Ectodermal cell (in vitro differentiated cells): ENCODE data around the gene VEPH1.

ENCODE experiments used
- H3K27ac ChIP-seq: 2 replicates; pipeline ENCODE4 v1.7.0; 2013; ENCODE audit warnings: mild to moderate bottlenecking, low read depth, low read length; ENCODE audit not compliant: insufficient read depth, poor library complexity, severe bottlenecking
- H3K27me3 ChIP-seq: 2 replicates; pipeline ENCODE4 v1.7.0; 2013; ENCODE audit warnings: mild to moderate bottlenecking, low read length; ENCODE audit not compliant: insufficient read depth, control insufficient read depth, poor library complexity, severe bottlenecking
- H3K36me3 ChIP-seq: one replicate; pipeline ENCODE4 v1.7.0; 2013; ENCODE audit warnings: low read length; ENCODE audit not compliant: control insufficient read depth, insufficient read depth
- H3K4me1 ChIP-seq: one replicate; pipeline ENCODE4 v1.7.0; 2013; ENCODE audit warnings: low read length; ENCODE audit not compliant: control insufficient read depth, insufficient read depth
- H3K4me3 ChIP-seq: 2 replicates; pipeline ENCODE4 v1.7.0; 2013; ENCODE audit warnings: low read depth, low read length, control low read depth; ENCODE audit not compliant: insufficient read depth
- H3K9me3 ChIP-seq: 2 replicates; pipeline ENCODE4 v1.7.0; 2013; ENCODE audit warnings: mild to moderate bottlenecking, low read length, moderate library complexity; ENCODE audit not compliant: control insufficient read depth
- WGBS, 2 experiments: methylation state at CpG; one replicate each; pipeline ENCODE4 v1.1.7; 2013; ENCODE audit warnings: missing lambda C conversion rate in 2 of 2; 5-methylcytosine and 5-hydroxymethylcytosine counted together

Gene VEPH1

DNA sequence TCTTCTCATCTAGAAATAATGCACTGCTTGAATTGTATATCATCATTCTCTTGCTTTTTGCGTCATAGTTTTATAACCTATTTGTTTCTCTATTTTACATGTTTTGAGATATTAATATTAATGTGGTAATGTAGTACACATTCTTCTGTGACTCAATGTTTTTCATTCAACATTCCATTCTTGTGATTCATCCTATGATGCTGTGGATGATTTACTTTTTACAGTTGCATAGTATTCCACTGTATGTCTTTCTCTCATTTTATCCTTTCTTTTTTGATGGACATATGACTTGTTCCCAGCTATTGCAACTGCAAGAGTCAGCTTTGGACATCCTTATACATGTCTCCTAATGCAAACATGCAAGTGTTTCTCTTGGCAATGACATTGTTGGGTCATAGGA lies 20.6 kb upstream of the VEPH1 start:
- Histone ChIP-seq H3K9me3 (peaks cover under 1% of the 10 kb centered on the region), H3K4me1 (no peaks in the 10 kb centered on the region), H3K27ac (no peak overlapping the region), H3K27me3 (no peaks in the 10 kb centered on the region), H3K36me3 (no peaks in the 10 kb centered on the region), H3K4me3 (no peak overlapping the region)
- WGBS, 2 experiments, result no CpG with 5 or more reads among the region's 1 CpG

DNA sequence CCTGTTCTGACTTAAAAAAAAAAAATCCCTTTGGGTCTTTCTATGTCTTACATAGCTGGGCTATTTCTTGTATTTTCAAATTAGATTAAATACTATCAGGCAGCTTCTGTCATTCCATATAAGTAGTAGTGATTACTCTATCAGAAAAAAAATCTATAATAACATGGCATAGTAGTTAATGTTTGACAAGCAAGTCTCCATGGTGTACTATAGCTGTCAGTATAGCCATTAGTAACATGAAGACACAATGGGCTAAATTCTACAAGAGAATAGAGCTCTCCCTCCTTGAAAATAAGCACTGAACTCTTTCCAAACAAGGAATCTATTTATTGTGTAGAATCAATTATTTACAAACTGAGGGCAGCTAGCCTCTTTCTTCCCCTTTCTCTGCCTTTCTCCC lies 19.4 kb upstream of the VEPH1 start:
- Histone ChIP-seq H3K27ac (no peak overlapping the region), H3K4me1 (no peaks in the 10 kb centered on the region), H3K27me3 (no peaks in the 10 kb centered on the region), H3K36me3 (no peaks in the 10 kb centered on the region), H3K9me3 (peaks cover 3% of the 10 kb centered on the region), H3K4me3 (no peak overlapping the region)

DNA sequence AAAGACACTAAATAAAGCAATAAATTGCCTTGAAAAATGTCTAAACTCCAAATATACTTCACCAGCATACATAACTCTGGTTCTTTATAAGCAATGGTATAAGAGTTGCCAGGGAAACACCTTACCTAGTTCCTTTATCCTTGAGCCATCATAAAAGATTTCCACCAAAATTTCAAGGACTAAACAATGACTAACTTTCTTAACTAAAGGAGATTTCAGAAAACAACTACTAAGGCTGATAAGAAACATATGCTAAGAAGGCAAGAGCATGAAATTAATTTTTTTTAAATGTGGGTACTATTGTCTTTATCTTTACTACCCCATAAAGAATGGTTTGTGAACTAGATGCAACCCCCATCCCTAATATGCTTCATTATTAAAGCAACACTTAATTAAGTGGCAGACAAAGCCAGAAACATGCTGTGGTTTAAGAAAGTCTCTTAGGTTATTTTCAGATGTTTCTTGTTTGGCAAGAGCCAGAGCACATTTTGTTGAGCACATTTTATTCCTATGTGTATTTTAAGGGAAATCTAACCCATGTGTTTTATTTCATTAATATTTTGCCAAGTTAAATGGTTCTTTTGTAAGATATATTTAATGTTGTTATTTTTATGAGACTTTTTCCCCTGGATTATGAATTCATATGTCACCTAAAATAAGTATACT lies 17.4 kb upstream of the VEPH1 start:
- Histone ChIP-seq H3K4me1 (no peaks in the 10 kb centered on the region), H3K4me3 (no peak overlapping the region), H3K27ac (no peak overlapping the region), H3K36me3 (no peaks in the 10 kb centered on the region), H3K27me3 (no peaks in the 10 kb centered on the region), H3K9me3 (peaks cover 3% of the 10 kb centered on the region)

DNA sequence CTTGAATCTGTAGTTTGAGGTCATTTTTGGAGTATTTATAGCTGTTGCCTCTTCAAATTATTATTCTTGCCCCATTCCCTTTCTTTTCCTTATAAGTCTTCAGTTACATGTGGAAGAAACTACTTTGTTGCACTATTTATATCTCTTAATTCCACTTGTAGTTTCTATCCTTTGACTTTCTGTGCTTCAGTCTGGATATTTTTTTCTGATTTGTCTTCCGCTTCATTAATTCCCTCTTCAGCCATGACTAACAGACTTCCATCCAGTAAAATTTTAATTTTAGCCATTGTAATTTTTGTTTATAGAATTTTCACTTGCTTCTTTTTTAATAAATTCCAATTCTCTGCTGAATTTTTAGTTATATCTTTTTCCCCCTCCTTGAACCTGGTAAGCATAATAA lies 15.7 kb upstream of the VEPH1 start:
- Histone ChIP-seq H3K4me1 (no peaks in the 10 kb centered on the region), H3K4me3 (no peak overlapping the region), H3K36me3 (no peaks in the 10 kb centered on the region), H3K27me3 (no peaks in the 10 kb centered on the region), H3K27ac (no peak overlapping the region), H3K9me3 (peaks cover 3% of the 10 kb centered on the region)
- whole genome bisulfite sequencing, 2 experiments, result 100% methylated on average over 1 of the region's 1 CpG; no CpG with 5 or more reads in 1 of the 2 experiments

DNA sequence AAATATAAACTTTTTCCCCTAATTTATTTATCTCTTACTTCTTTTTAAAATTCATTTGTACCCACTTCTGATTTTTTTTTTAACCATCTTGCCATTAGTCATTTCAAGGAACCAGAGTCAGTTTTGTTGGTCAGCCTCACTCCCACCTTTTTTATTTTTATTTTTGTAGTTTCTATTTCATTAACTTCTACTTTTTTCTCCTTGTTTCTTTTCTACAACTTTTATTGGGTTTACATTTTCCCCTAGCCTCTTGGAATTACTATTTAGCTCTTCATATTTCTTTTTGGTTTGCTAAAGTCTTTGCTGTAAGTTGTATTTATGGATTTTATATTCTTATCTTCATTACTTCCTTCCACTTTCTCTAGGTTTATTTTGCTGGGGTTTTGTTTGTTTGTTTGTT lies 13.7 kb upstream of the VEPH1 start:
- H3K27me3 ChIP-seq, result no peaks in the 10 kb centered on the region
- peaks cover 3% of the 10 kb centered on the region for H3K9me3 ChIP-seq
- H3K27ac ChIP-seq, result no peak overlapping the region
- H3K36me3 ChIP-seq, result no peaks in the 10 kb centered on the region
- H3K4me1 ChIP-seq, result no peaks in the 10 kb centered on the region
- H3K4me3 ChIP-seq, result no peak overlapping the region

DNA sequence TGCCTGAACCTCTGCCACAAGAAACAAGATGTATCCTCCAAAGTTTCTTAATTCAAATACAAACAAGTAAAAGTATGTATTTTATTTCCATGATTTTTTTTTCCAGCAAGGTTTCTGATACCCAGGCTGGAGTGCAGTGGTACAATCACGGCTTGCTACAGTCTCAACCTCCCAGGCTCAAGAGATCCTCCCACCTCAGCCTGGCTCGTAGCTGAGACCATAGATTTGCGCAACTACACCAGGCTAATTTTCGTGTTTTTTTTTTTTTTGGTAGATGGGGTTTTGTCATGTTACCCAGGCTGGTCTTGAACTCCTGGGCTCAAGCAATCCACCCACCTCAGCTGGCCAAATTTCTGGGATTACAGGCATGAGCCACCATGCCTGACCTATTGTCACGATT lies 12.2 kb upstream of the VEPH1 start:
- Histone ChIP-seq H3K4me3 (no peak overlapping the region), H3K4me1 (no peaks in the 10 kb centered on the region), H3K36me3 (no peaks in the 10 kb centered on the region), H3K27me3 (no peaks in the 10 kb centered on the region), H3K27ac (no peak overlapping the region), H3K9me3 (peaks cover 3% of the 10 kb centered on the region)
- 88 to 91% methylated on average over 5 of the region's 5 CpGs for WGBS, 2 experiments

DNA sequence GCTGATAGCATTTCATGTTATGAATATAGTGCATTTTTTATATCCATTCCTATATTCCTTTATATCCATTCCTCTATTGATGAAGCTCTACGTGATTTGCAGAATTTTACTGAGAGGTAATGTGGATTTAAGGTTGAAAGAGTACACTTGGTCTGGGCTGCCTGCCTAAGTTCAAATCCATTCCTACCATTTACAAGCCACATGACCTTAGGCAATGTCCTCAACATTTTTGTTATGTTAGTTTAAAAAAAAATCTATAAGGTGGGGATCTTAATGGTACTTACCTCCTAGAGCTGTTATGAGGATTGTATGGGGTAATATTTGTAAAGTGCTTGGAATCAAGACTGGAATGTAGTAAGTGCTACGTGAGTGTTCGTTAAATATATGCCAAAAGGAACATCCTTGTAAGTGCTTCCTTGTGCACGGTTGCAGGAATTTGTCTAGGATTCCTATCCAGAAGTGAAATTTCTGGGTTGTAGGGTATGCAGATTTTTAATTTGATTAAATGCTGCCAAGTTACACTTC lies 11.2 kb upstream of the VEPH1 start:
- no peaks in the 10 kb centered on the region for H3K27me3 ChIP-seq
- H3K4me1 ChIP-seq, result no peaks in the 10 kb centered on the region
- 97 to 98% methylated on average over 3 of the region's 4 CpGs for WGBS, 2 experiments
- H3K4me3 ChIP-seq, result no peak overlapping the region
- peaks cover 3% of the 10 kb centered on the region for H3K9me3 ChIP-seq
- no peak overlapping the region for H3K27ac ChIP-seq
- H3K36me3 ChIP-seq, result no peaks in the 10 kb centered on the region

DNA sequence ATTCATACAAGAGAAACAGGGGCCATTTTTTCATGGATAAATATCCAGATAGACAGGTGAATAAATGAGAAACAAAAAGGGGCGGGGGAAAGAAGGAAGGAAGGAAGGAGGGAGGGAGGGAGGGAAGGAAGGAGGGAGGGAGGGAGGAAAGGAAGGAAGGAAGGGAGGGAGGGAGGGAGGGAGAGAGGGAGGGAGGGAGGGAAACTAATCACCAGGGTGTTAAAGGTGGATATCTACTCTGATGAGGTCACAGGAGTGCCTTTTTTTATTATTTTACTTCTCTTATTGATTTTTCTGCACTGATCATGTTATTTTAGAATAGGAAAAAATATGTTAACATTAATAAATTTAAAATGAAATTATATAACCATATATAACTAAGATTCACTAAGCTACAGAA lies 10.4 kb upstream of the VEPH1 start:
- Histone ChIP-seq H3K36me3 (no peaks in the 10 kb centered on the region), H3K4me1 (no peaks in the 10 kb centered on the region), H3K4me3 (no peak overlapping the region), H3K9me3 (no peaks in the 10 kb centered on the region), H3K27ac (no peak overlapping the region), H3K27me3 (no peaks in the 10 kb centered on the region)
- WGBS, 2 experiments, result no CpG with 5 or more reads among the region's 1 CpG

DNA sequence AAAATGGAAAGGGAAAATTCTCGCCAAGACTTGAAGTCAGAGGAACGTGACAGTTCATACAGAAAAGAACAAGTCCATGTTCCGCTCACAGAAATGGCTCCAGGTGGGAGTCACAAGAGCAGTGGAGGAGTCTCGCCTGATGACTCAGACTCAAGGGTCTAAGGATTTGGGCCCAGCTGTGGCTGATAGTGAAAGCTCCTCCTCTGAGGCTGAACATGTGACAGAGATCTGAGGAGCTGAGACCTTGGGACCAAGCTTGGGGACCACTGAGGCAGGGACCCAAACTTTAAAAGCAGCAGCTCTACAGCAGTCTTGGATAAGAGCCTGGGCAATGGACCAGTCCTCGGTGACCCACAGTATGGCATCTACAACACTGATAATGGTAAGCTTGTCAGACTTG lies 9.3 kb upstream of the VEPH1 start:
- H3K27ac ChIP-seq, result no peak overlapping the region
- H3K9me3 ChIP-seq, result no peaks in the 10 kb centered on the region
- no peaks in the 10 kb centered on the region for H3K36me3 ChIP-seq
- H3K4me3 ChIP-seq, result no peak overlapping the region
- no peaks in the 10 kb centered on the region for H3K4me1 ChIP-seq
- no peaks in the 10 kb centered on the region for H3K27me3 ChIP-seq
- 91 to 96% methylated on average over 5 of the region's 5 CpGs for WGBS, 2 experiments

DNA sequence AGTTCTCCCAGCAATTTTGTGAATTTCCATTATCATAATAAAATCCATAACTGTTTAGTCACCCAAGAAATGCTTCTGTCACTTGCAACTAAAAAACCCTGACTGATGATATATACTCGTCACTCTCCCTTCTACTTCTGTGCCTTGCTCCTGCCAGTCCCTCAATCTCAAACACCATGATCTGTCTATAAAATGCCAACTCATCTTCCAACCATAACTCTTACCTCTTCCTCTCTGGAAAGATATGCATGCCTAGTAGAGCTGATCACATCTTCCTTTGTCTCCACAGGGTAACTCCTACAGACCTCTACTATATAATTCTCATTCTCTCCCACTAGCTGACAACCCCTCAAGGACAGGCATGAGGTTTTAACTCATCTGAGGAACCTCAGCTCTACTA lies 5.2 kb upstream of the VEPH1 start:
- WGBS, 2 experiments, result 96 to 98% methylated on average over 1 of the region's 1 CpG
- no peaks in the 10 kb centered on the region for H3K36me3 ChIP-seq
- H3K27ac ChIP-seq, result no peak overlapping the region
- H3K27me3 ChIP-seq, result no peaks in the 10 kb centered on the region
- no peak overlapping the region for H3K4me3 ChIP-seq
- no peaks in the 10 kb centered on the region for H3K9me3 ChIP-seq
- peaks cover 6% of the 10 kb centered on the region for H3K4me1 ChIP-seq

DNA sequence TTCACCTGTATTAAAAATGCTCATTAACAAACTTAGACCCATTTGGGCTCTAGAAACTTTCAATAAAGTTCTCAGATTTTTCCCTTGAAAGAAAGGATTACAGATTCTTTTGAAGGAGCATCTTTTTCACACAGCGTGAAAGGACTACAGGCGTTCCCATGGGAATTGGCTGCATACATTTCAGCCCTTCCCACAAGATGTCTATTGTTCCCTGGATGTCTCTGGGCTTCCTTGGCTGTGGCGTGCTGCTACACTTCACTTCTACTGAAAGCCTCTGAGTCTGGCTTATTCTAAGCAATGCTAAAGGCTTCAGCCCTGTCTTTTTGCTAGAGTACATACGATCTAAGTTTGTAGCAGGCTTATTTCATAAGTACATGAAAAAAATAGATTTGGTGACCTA lies 1.4 kb downstream of the VEPH1 start:
- 4 to 15% methylated on average over 3 to 4 of the region's 4 CpGs for WGBS, 2 experiments
- no peaks in the 10 kb centered on the region for H3K9me3 ChIP-seq
- H3K27ac ChIP-seq, result no peak overlapping the region
- H3K36me3 ChIP-seq, result no peaks in the 10 kb centered on the region
- H3K4me3 ChIP-seq, result no peak overlapping the region
- H3K4me1 ChIP-seq, result peaks cover 34% of the 10 kb centered on the region
- H3K27me3 ChIP-seq, result peaks cover 15% of the 10 kb centered on the region
